ENCODE data around the gene SYTL3. TPM values are rescaled to one million over a fixed set of nuclear protein-coding genes. Genes with fewer than 3 reads are reported as not detected.
"Not testable (repeated sequence)": the region's sequence is repeated elsewhere in the genome, so short reads cannot be mapped to it uniquely, and the experiment has no call there.

SYTL3 gene
- total RNA-seq, 2 experiments from 2014 or later: 97.8 to 101 TPM

- H3K27ac Mint-ChIP-seq, H3K27me3 Mint-ChIP-seq, H3K9me3 Mint-ChIP-seq, DNase-seq, H3K4me3 Mint-ChIP-seq, H3K4me1 Mint-ChIP-seq: not testable (repeated sequence)
- H3K36me3 Mint-ChIP-seq: peaks cover 53% of the 10 kb centered on the region
Measured at GRCh38 chr6:158618289-158618688, 31.6 kb upstream of the SYTL3 start.

- H3K9me3 Mint-ChIP-seq: no peaks in the 10 kb centered on the region
Measured at GRCh38 chr6:158619922-158620801, 29.7 kb upstream of the SYTL3 start.

DNA sequence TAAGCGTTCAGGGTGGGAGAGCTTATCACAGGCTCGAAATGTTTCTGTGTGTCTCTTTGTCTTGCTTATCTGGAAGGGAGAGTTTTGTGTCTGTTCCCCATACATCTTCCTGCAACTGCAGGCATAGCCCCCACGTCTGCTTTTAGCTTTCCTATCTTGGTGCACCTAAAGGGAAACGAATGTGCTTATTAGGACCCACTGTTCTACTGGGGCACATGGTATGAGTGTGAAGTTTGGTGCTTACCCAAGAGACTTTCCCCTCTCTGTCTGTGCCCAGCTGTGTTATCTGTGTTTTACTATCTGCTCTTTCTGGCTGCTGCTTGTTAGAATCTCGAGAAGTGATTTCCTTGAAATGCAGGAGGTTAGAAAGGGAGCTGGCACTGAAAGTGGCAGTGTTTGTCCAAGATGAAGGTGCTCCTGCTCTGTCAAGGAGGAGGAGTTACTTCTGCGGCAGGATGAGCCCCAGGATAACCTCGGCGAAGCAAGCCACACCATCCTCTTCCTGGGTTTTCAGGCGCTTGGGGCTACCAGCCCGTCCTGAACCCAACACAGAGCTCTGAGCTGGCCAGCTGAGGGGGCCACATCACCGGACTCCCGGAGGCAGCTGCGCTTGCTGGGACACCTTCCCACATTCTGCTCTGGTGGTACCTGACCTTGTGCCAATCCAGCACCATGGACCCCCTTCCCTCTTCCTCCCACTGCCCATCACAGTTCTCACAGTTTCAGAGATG lies 28.7 kb upstream of the SYTL3 start:
- Mint-ChIP-seq H3K27me3 (no peaks in the 10 kb centered on the region), H3K4me1 (peaks cover 5% of the 10 kb centered on the region), H3K36me3 (peaks cover 29% of the 10 kb centered on the region), H3K9me3 (no peaks in the 10 kb centered on the region), H3K27ac (no peak overlapping the region), H3K4me3 (no peak overlapping the region)
- no peak for DNase-seq

More at GRCh38 chr6:158619922-158620801, 29.7 kb upstream of the SYTL3 start:
- peaks cover 5% of the 10 kb centered on the region for H3K4me1 Mint-ChIP-seq
- H3K36me3 Mint-ChIP-seq: peaks cover 37% of the 10 kb centered on the region
- H3K27ac Mint-ChIP-seq: no peak overlapping the region
- H3K27me3 Mint-ChIP-seq: no peaks in the 10 kb centered on the region
- no peak for DNase-seq
- no peak overlapping the region for H3K4me3 Mint-ChIP-seq

GRCh38 chr6:158621694-158622544 lies 27.9 kb upstream of the SYTL3 start:
- no peaks in the 10 kb centered on the region for H3K9me3 Mint-ChIP-seq
- H3K27ac Mint-ChIP-seq: no peak overlapping the region
- no peak overlapping the region for H3K4me3 Mint-ChIP-seq
- DNase-seq: no peak
- H3K36me3 Mint-ChIP-seq: peaks cover 25% of the 10 kb centered on the region
- H3K4me1 Mint-ChIP-seq: peaks cover 5% of the 10 kb centered on the region
- no peaks in the 10 kb centered on the region for H3K27me3 Mint-ChIP-seq

DNA sequence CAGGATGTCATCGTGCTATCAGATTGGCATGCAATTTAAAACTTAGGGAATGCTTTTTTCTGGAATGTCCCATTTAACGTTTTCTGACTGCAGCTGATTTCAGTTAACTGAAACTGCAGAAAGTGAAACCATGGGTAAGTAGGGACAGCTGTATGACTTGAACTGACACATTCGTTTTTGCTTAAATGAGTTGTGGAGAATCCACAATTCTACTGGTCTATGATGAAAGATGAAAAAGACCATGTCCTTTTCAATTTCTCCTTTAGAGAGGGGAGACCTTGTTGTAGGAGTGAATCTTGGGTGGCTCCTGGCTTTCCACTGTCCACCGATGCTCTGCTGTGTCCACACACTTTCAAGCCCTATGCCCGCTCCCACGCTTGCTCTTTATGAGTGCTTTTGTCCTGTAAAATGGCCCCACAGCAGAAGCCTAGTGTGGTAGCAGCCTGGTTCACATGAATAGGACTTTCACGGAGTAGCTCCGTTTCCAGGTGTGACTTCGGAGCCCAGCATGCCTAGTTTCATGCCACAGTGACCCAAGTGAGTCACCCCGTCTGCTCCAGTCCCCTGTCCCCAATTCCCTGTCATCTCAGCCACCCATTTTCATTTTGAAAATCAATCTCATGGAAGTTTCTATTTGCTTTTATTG lies 27.2 kb upstream of the SYTL3 start:
- no peak for DNase-seq
- Mint-ChIP-seq H3K4me1 (peaks cover 5% of the 10 kb centered on the region), H3K27me3 (no peaks in the 10 kb centered on the region), H3K4me3 (no peak overlapping the region), H3K36me3 (peaks cover 19% of the 10 kb centered on the region), H3K9me3 (no peaks in the 10 kb centered on the region), H3K27ac (no peak overlapping the region)

DNA sequence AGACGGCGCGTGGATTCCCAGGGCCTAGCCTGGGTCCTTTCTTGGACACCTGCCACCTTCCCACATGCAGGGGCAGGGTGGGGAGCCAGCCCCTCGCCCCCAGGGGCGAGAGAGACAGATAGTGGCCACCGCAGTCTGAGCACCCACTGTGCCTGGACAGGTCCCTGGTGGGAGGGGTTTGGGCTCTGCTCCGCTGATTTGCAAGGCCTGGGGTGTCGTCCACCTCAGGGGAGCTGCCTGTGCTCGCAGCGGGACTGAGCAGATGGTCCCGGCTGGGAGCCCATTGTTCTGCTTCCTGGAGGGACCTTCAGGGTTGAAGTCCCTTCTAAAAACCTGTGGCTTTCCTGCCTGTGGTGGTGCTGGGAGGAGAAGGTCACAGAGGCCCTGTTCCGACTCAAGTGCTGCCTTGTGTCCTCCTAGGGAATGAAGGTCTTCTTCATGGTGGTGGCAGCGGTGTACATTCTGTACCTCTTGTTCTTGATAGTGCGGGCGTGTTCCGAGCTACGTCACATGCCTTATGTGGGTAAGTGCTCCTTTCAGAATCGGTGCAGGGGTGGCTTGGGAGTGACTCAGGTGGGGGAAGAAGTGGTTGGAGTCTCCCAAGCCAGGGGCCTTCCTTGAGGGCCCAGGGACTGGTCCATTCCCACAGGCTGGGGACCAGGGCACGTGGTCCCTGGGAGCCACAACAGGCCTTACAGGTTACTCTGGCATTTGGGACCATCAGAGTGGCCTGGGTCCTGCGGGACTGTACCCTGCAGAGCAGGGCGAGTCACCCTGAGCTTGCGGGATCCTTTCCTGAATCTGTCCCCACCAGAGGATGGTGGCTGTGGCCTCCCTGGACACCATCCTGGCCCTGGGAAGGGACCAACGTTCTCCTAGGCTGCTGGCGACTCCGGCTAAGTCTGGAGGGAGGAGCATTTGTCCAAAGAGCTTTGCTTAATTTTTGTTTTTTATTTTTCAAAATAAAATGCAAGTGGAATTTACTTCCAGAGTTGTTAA lies 24.9 kb upstream of the SYTL3 start:
- Mint-ChIP-seq H3K27ac (no peak overlapping the region), H3K4me3 (no peak overlapping the region), H3K36me3 (peaks cover 20% of the 10 kb centered on the region), H3K4me1 (peaks cover 12% of the 10 kb centered on the region), H3K9me3 (no peaks in the 10 kb centered on the region), H3K27me3 (no peaks in the 10 kb centered on the region)
- no peak for DNase-seq

DNA sequence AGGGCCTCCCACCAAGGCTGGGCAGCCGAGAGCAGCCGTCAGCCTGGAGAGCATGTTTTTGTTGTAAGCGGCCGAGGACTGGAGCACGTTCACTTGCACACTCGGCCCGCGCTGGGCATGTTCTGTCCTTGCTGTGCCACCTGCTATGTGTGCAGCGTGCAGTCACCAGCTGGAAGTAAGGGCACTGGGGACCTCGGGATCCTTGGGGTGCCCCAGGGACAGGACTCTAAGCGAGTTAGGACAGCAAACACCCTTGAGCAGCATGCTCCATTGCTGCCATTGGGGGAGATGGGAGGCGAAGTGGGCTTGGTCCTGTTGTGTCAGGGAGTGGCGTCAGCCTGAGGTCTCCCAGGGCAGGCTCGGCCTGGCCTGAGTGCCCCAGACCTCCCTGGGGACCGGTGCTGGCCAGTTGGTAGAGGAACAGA lies 24.0 kb upstream of the SYTL3 start:
- no peak overlapping the region for H3K4me3 Mint-ChIP-seq
- H3K27me3 Mint-ChIP-seq: no peaks in the 10 kb centered on the region
- peaks cover 17% of the 10 kb centered on the region for H3K36me3 Mint-ChIP-seq
- peak overlapping the region; percentile 9 for H3K27ac Mint-ChIP-seq
- peaks cover 16% of the 10 kb centered on the region for H3K4me1 Mint-ChIP-seq
- no peaks in the 10 kb centered on the region for H3K9me3 Mint-ChIP-seq
- no peak for DNase-seq

DNA sequence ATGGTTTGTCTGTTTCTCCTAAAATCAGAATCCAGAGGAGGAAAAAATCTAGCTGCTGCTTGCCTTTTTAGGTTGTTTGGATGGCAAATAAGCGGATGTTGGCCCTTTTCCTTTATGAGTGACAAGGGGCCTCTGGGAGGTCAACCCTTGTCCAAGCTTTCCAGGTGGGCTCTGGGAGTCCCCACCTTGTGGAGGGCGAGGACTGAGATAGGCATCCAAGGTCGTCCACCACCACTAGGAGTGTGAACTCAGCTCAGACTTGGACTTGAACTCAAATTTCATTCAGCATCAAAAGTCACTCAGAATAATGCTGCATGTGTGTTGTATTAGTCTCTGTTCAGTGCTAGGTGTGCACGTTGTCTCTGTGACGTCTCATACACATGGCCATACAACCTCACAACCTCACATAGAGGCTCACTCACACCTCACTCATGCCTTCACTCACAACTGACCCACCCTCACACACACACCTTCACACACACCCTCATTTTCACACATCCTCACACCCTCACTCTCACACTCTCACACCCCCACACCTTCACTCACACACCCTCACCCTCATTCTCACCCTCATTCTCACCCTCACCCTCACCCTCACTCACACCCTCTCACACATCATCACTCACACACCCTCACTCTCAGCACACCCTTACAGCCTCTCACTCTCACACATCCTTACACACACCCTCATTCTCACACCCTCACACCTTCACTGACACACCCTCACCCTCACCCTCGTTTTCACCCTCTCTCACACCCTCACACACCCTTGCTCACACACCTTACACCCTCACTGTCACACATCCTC lies 23.3 kb upstream of the SYTL3 start:
- H3K27me3 Mint-ChIP-seq: no peaks in the 10 kb centered on the region
- no peak overlapping the region for H3K27ac Mint-ChIP-seq
- H3K36me3 Mint-ChIP-seq: peaks cover 23% of the 10 kb centered on the region

GRCh38 chr6:158627168-158627939 lies 22.5 kb upstream of the SYTL3 start:
- Mint-ChIP-seq H3K27me3 (no peaks in the 10 kb centered on the region), H3K27ac (no peak overlapping the region), H3K4me1 (peaks cover 25% of the 10 kb centered on the region), H3K4me3 (no peak overlapping the region), H3K36me3 (peaks cover 27% of the 10 kb centered on the region), H3K9me3 (no peaks in the 10 kb centered on the region)
- no peak for DNase-seq

More for the DNA sequence above, 23.3 kb upstream of the SYTL3 start:
- DNase-seq: no peak
- peaks cover 23% of the 10 kb centered on the region for H3K4me1 Mint-ChIP-seq
- H3K9me3 Mint-ChIP-seq: no peaks in the 10 kb centered on the region
- no peak overlapping the region for H3K4me3 Mint-ChIP-seq

GRCh38 chr6:158627940-158628211 lies 22.0 kb upstream of the SYTL3 start:
- Mint-ChIP-seq H3K27ac (no peak overlapping the region), H3K9me3 (no peaks in the 10 kb centered on the region), H3K4me3 (no peak overlapping the region), H3K4me1 (peaks cover 22% of the 10 kb centered on the region), H3K27me3 (no peaks in the 10 kb centered on the region), H3K36me3 (peaks cover 30% of the 10 kb centered on the region)
- DNase-seq: no peak

GRCh38 chr6:158628542-158628941 lies 21.3 kb upstream of the SYTL3 start:
- Mint-ChIP-seq H3K4me1 (peaks cover 23% of the 10 kb centered on the region), H3K27me3 (no peaks in the 10 kb centered on the region), H3K27ac (no peak overlapping the region), H3K36me3 (peaks cover 34% of the 10 kb centered on the region), H3K9me3 (no peaks in the 10 kb centered on the region), H3K4me3 (no peak overlapping the region)
- DNase-seq: no peak

GRCh38 chr6:158629367-158630221 lies 20.3 kb upstream of the SYTL3 start:
- no peaks in the 10 kb centered on the region for H3K27me3 Mint-ChIP-seq
- DNase-seq: no peak
- H3K9me3 Mint-ChIP-seq: no peaks in the 10 kb centered on the region
- H3K4me3 Mint-ChIP-seq: no peak overlapping the region
- peaks cover 37% of the 10 kb centered on the region for H3K36me3 Mint-ChIP-seq
- peaks cover 23% of the 10 kb centered on the region for H3K4me1 Mint-ChIP-seq
- H3K27ac Mint-ChIP-seq: peak overlapping the region; percentile 67
